HG02840 (cell line): ENCODE measurements around the gene ZNF562.
"Not testable (repeated sequence)": the region's sequence is repeated elsewhere in the genome, so short reads cannot be mapped to it uniquely, and the experiment has no call there.

ENCODE experiments used
- ATAC-seq: cut with Tn5 transposase; IDR thresholded peaks from one replicate; pipeline ENCODE4 v1.9.1; 2021; ENCODE audit warnings: mild to moderate bottlenecking, moderate library complexity, moderate number of reproducible peaks; ENCODE audit not compliant: unreplicated experiment, low FRiP score

Gene ZNF562

GRCh38 chr19:9674663-9675357 is at the start of gene ZNF562:
Gene ZNF562 (minus strand): TSS chr19:9675100. CDS start chr19:9660744, 14,356 bp downstream.
- no peak for ATAC-seq

GRCh38 chr19:9724157-9724556 is 49.3 kb upstream of the ZNF562 start:
- ATAC-seq = no peak

- no peak for ATAC-seq
Observed at GRCh38 chr19:9721861-9722260, 47.0 kb upstream of the ZNF562 start.

- ATAC-seq = no peak
Observed at GRCh38 chr19:9720541-9720940, 45.6 kb upstream of the ZNF562 start.

GRCh38 chr19:9711815-9712214 is 36.9 kb upstream of the ZNF562 start:
- no peak for ATAC-seq

- no peak for ATAC-seq
Observed at GRCh38 chr19:9709305-9709704, 34.4 kb upstream of the ZNF562 start.

- ATAC-seq = no peak
Observed at GRCh38 chr19:9705836-9706235, 30.9 kb upstream of the ZNF562 start.

- no peak for ATAC-seq
Observed at GRCh38 chr19:9702186-9702585, 27.3 kb upstream of the ZNF562 start.

GRCh38 chr19:9700229-9700981 is 25.5 kb upstream of the ZNF562 start:
- no peak for ATAC-seq

- not testable (repeated sequence) for ATAC-seq
Observed at GRCh38 chr19:9690301-9690700, 15.4 kb upstream of the ZNF562 start.

- not testable (repeated sequence) for ATAC-seq
Observed at GRCh38 chr19:9679996-9680395, 5.1 kb upstream of the ZNF562 start.

- ATAC-seq = not testable (repeated sequence)
Observed at GRCh38 chr19:9675358-9675901, 530 bp upstream of the ZNF562 start.

GRCh38 chr19:9673912-9674662 is 813 bp downstream of the ZNF562 start:
- ATAC-seq = no peak

- ATAC-seq = no peak
Observed at GRCh38 chr19:9672893-9673292, 2.0 kb downstream of the ZNF562 start.

- no peak for ATAC-seq
Observed at GRCh38 chr19:9671655-9672054, 3.2 kb downstream of the ZNF562 start.

GRCh38 chr19:9668544-9668943 is 6.4 kb downstream of the ZNF562 start:
- no peak for ATAC-seq

GRCh38 chr19:9667898-9668297 is 7.0 kb downstream of the ZNF562 start:
- no peak for ATAC-seq

GRCh38 chr19:9658769-9659168 is 16.1 kb downstream of the ZNF562 start:
- no peak for ATAC-seq

GRCh38 chr19:9653066-9653555 is 21.8 kb downstream of the ZNF562 start:
- not testable (repeated sequence) for ATAC-seq

- ATAC-seq = not testable (repeated sequence)
Observed at GRCh38 chr19:9651464-9651863, 23.4 kb downstream of the ZNF562 start.

- ATAC-seq = no peak
Observed at GRCh38 chr19:9650345-9650744, 24.6 kb downstream of the ZNF562 start.
